HG03439 (cell line): ENCODE measurements around the gene ARID4A.
A peak's percentile ranks its signal among the peaks of the same experiment; 100 is the strongest.
"Not testable (repeated sequence)": the region's sequence is repeated elsewhere in the genome, so short reads cannot be mapped to it uniquely, and the experiment has no call there.

Source experiments
- ATAC-seq: cut with Tn5 transposase; IDR thresholded peaks from one replicate; pipeline ENCODE4 v1.9.1; 2021; ENCODE audit warnings: mild to moderate bottlenecking, moderate library complexity; ENCODE audit not compliant: unreplicated experiment

Gene ARID4A, protein sequence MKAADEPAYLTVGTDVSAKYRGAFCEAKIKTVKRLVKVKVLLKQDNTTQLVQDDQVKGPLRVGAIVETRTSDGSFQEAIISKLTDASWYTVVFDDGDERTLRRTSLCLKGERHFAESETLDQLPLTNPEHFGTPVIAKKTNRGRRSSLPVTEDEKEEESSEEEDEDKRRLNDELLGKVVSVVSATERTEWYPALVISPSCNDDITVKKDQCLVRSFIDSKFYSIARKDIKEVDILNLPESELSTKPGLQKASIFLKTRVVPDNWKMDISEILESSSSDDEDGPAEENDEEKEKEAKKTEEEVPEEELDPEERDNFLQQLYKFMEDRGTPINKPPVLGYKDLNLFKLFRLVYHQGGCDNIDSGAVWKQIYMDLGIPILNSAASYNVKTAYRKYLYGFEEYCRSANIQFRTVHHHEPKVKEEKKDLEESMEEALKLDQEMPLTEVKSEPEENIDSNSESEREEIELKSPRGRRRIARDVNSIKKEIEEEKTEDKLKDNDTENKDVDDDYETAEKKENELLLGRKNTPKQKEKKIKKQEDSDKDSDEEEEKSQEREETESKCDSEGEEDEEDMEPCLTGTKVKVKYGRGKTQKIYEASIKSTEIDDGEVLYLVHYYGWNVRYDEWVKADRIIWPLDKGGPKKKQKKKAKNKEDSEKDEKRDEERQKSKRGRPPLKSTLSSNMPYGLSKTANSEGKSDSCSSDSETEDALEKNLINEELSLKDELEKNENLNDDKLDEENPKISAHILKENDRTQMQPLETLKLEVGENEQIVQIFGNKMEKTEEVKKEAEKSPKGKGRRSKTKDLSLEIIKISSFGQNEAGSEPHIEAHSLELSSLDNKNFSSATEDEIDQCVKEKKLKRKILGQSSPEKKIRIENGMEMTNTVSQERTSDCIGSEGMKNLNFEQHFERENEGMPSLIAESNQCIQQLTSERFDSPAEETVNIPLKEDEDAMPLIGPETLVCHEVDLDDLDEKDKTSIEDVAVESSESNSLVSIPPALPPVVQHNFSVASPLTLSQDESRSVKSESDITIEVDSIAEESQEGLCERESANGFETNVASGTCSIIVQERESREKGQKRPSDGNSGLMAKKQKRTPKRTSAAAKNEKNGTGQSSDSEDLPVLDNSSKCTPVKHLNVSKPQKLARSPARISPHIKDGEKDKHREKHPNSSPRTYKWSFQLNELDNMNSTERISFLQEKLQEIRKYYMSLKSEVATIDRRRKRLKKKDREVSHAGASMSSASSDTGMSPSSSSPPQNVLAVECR

DNA sequence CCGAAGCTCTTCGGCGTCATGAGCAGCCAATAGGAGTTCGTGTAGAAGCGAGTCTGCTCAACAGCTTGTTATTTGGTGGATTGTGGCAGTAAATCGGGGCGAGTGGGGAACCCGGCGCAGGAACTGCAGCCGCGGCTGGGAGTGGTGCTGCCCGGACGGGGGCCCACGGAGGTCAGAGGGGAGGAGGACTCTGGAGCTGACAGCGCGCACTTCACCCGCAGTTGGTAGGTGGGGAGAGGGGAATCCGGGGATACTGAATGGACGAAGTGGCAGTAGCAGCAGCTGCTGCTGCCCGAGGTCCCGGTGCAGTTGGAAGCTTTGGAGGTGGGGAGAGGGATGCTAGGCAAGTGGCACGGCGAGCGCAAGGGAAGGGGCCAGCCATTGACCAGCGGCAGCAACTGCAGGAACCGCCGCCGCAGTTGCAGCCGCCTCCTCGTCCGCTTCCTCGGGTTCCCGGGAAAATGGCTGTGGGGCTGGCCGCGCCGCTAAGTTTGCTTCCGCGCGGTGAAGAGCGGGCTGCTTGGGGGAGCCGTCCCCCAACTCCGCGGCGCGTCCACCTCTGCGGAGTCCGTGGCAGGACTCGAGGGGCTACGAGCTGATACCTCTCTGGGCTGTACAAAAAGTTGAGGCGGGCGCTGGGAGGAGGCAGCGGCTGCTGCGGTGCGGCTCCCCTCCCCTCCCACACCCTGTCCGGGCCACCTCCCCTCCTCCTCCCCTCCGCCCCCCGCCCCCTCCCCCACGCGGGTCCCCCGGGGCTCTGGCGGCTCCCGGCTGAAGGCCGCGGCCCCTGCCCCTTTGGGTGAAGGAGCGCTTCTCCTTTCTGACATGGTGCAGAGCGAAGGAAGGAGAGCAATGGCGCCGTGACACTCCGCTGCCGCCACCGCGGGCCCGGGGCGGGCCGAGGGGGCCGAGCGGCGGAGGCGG is at the start of gene ARID4A:
TSS of gene ARID4A (plus strand) at position 79 of the 924 bp plus-strand sequence. CDS start 1,300 bp downstream, outside the sequence.
- peak; percentile 9 for ATAC-seq

DNA sequence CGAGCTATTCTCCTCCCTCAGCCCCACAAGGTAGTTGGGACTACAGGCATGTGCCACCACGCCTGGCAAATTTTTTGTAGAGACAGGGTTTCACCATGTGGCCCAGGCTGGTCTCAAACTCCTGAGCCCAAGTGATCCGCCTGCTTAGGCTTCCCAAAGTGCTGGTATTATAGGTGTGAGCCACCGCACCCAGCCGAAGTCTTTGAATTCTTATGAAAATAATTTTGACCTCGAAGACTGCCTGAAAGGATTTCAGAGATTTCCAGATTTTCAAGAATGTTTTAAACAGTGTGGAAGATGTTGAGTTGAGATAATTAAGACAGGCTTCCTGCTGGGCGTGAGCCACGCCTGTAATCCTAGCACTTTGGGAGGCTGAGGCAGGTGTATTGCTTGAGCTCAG is 48.7 kb upstream of the ARID4A start:
- ATAC-seq = no peak

DNA sequence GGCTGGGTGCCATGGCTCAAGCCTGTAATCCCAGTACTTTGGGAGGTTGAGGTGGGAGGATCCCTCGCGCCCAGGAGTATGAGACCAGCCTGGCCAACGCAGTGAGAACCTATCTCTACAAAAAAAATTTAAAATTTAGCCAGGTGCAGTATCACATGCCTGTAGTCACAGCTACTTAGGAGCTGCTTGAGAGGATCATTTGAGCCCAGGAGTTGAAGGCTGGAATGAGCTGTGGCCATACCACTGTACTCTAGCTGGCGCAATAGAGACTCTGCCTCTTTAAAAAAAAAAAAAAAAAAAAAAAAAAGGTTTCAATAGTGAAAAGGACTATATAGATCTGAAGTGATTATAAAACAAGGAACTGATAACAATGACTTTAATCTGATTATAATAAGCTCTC is 40.2 kb upstream of the ARID4A start:
- ATAC-seq = no peak

DNA sequence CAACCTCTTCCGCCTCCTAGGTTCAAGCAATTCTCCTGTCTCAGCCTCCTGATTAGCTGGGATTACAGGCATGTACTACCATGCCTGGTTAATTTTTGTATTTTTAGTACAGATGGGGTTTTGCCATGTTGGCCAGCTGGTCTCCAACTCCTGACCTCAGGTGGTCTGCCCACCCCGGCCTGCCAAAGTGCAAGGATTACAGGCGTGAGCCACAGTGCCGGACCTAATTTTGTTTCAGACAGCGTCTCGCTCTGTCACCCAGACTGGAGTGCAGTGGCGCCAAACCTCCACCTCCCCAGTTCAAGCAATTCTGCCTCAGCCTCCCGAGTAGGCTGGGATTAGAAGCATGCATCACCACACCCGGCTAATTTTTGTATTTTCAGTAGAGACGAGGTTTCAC is 36.4 kb upstream of the ARID4A start:
- ATAC-seq = not testable (repeated sequence)

DNA sequence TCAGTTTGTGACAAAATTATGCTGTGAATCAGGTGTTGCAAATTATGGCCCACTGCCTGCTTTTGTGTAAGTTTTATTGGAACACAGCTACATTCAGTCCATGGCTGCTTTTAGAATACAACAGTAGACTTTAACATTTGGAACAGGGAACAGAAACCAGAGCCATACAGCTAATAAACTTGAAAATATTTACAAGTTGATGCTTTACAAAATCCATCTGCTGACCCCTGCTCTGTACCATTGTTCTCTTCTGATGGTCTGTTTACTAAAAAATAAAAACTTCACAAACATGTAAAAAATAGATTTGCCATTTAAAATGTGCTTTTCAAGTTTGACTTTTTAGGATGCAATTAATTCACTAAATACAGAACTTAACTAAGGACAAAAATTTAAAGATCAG is 33.0 kb upstream of the ARID4A start:
- ATAC-seq = no peak

DNA sequence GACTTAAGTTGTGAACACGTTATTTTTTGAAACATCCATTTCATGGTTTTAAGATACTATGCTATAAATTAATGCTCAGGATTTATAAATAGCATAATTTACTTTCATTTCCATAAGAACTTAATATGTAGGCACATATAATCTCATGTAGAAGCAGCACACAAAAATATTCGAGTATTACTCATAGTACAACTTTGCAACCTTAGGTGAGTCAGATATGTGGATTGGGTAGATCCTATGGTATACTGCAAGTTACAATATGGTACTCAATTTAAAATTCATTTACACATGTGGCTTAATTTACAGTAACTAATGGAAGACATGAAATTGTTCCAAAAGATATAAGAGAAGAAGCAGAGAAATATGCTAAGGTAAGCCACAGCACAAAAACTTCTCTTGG is 27.7 kb upstream of the ARID4A start:
- no peak for ATAC-seq

DNA sequence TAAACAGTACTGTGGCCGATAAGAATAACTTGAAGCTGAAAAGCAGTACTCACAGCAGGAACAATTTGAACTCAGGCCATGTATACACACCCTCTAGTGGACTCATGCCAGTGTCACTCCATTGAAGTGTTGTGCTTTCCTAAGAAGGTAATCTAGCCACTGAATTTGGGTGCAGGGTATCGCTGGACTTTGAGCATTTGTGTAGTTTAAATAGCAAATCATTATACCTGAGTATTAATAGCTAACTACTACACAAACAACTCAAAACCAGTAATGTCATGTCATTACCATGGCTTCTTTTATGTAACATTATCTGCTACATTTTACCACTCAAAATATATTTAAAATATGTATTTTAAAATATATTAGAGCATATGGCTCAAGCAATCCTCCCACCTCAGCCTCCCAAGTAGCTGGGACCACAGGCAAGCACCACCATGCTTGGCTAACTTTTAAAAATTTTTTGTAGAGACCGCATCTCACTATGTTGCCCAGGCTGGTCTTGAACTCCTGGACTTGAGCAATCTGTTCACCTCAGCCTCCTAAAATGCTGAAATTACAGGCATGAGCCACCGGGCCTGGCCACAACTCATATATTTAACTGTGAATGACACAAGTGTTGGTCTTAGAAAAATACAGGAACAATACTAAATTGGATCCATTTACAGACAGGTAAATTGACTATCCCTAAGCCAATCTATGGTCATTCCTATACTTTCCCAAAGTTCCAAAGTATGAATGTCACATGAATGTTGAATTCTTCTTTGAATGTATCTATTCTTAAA is 25.6 kb upstream of the ARID4A start:
- no peak for ATAC-seq

DNA sequence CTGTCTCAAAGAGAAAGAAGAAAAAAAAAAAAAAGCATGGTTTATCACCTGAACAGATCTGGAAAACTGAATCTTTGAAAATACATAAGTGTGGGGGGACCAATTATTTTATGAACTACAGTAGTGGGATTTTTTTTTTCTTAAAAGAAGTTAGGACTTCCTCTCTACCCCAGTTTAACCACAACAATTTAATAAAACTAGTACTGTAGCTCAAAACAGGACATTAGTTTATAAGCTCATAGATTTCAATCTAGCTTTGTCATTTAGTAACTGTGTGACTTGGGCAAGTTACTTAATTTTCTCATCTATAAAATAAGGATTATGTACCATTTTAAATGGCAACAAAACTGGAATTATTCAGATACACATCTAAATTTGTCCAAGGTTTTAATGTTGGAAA is 23.5 kb upstream of the ARID4A start:
- no peak for ATAC-seq

DNA sequence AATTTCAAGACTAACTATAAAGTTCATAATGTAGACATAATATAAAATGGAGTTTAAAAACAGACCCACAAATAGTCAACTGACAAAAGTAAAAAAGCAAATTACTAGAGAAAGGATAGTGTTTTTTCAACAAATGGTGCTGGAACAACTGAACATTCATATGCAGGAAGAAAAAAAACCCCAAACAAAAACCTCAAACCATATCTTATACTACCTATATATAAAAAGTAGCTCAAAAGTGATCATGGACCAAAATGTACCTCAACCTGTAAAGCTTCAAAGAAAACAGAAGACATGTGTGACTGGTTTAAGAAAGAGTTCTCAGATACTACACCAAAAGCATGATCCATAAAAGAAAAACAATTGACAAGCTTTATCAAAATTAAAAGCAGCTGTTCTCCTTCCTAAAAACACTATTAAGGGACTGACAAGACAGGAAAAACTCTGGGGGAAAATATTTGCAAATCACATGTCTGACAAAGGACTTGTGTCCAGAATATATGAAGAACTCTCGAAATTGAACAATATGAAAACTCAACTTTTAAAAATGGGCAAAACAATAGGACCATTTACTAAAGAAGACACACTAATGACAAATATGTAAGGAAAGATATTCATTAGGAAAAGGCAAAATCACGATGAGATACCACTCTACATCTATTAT is 22.7 kb upstream of the ARID4A start:
- ATAC-seq = no peak

DNA sequence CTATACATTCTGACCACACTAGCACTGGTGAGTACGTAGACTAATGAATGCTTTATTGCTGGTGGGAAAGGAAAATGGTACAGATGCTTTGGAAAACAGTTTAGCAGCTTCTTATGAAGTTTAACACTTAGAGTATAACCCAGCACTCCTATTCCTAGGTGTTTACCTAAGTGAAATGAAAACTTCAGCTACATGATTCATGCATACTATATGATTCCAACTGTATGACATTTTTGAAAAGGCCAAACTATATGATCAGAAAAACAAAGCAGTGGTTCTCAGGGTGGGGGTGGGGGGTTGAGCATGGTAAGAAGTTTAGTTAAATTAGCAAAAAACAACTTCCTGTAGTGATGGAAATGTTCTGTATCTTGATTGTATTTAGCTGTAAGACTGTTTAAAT is 22.1 kb upstream of the ARID4A start:
- no peak for ATAC-seq

DNA sequence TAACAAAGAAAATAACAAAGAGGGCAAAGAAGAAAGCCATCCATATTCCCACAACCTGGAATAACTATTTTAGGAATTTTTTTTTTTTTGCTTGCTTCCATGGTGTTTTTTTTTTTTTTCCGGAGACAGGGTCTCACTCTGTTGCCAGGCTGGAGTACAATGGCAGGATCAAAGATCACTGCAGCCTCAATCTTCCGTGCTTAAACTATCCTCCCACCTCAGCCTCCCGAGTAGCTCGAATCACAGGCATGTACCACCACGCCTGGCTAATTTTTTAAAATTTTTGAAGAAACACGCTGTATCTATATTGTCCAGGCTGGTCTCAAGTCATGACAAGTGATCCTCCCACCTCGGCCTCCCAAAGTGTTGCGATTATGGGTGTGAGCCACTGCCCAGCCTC is 20.2 kb upstream of the ARID4A start:
- ATAC-seq = no peak

DNA sequence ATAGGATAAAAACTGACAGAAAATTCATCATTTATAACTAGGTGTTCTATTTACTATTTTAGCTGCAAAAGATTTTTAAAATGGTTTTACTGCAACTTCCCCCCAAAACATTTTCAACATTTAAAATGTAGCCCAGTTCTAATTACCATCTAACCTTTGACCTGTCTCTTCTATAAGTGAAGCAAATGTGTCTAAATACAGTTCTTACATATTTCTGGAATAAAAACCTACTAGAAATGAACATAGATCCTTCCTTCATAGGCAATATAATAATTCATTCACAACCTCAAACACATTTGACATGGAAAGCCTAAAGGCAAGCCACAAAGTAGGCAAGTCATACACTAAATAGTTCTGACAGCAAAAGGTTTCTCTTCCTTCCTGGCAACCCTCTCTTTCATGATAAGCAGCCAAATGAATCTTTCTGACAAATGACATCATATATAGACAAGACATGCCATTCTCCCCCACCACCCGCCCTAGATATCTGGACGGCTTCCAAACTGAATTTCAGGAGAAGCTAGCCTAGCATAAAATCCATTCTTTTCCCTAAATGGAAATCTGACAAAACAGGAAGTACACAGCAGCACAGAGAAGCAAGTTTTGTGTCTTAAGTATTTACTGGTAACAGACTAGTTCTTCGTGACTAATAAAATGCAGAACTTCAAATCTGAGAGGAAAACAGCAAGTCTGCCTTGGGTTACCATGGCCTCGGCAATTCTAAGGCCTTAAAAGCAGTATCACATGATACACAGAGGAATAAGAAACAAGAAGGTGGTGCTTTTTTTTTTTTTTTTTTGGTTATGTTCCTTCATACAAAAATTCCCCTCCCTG is 17.2 kb upstream of the ARID4A start:
- ATAC-seq = no peak

DNA sequence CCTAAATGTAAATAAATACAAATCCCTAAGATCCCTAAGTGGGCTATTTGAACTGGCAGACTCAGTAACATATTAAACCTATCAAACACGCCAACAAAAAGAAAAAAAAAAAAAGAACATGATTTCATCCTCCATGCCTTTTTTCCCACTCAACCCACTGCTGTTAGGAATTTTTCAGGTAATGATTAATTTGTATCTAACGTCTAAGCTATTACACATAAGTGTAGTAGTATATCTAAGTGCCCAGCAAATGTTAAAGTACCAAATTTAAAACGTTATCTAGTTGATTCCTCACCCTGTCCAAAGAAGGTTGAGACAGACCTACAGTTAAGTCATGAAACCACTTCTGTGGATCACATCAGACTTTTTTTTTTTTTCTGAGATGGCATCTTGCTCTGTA is 16.4 kb upstream of the ARID4A start:
- no peak for ATAC-seq

DNA sequence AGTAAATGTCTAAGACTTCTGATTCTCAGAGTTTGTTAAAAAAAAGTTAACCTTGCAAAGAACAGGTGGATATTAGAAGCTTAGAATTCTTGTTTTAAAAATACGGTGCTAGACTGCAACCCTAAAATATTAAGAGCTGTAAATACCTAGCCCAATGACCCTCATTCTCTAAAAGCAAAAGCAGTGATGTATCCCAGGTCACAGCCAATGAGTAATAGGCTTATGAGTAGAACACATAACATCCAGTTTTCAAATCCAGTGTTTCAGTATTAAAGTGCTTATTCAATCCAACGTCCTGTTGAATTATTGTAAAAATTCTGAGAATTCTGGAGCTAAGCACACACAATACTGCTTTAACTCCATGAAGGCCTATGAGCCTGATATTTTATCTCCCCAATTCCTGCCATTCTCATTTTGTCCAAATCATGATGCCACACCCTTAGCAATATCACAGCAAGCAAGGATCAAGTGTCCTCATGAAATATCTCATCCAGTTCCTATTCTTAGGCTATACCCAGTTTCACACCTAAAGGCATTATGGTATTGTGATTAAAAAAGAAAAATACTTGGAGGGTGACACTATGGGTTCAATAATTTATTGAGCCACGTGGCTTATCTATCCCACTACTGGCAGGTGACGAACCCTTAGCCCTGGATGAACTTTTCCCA is 15.3 kb upstream of the ARID4A start:
- ATAC-seq = no peak

DNA sequence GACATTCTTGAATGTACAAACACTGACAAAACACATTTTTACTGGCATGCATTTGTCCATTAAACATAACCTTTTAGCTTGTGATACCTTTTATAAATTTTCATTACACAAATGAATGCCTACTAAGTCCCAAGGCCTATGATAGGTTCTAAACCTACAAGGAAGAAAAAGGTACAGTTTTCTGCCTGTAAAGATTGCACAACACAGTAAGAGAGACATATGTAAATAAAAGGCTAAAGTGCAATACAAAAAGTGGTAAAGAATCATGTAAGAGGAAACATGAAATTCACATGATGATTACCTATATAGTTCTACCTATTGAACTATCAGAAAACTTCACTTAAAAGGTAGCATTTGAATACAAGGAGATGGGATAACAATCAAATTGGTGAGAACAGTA is 14.6 kb upstream of the ARID4A start:
- no peak for ATAC-seq

DNA sequence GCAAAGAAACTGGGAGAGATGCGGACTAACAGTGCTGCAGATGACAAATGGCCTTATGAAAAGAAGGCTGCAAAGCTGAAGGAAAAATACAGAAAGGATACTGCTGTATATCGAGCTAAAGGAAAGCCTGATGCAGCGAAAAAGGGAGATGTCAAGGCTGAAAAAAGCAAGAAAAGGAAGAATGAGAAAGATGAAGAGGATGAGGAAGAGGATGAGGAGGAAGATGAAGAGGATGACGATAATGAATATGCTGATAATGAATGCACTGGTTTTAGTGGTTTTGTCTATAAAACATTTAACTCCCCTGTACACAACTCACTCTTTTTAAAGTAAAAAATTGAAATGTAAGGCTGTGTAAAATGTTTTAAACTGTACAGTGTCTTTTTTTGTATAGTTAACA is 13.2 kb upstream of the ARID4A start:
- no peak for ATAC-seq

DNA sequence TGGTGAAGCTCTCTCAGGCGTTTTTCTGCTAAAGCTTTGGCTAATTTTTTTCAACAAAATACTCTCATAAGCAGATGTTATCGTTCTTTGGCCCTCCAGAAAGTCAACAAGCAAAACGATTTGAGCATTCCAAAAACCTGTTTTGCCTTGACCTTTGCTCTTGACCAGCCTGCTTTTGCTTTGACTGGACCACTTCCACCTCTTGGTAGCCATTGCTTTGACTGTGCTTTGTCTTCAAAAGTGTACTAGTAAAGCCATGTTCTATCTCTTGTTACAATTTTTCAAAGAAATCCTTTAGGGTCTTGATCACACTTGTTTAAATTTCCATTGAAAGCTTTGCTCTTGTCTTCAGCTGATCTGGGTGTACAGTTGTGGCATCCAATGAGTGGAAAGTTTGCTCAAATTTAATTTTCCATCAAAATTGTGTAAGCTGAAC is 10.7 kb upstream of the ARID4A start:
- ATAC-seq = no peak
